OCI-LY7 (cell line): Measurements from ENCODE around the gene RCL1. TPM values are rescaled to one million over a fixed set of nuclear protein-coding genes. Genes with fewer than 3 reads are reported as not detected.

Source experiments
- BruUV-seq: library from RNA; stranded (reverse); fragments of 400-500 nt; replicated peaks from 2 replicates; lab custom pipeline; 2021; lab: Mats Ljungman, UMichigan
- CTCF ChIA-PET: fragments of 300-600 bp; sonication (Branson Sonifier 250); formaldehyde crosslinking; loops from one replicate; lab custom pipeline; 2022; ENCODE audit warnings: antibody characterized with exemption; ENCODE audit not compliant: unreplicated experiment; lab: Charles Lee
- POLR2A ChIA-PET: fragments of 300-600 bp; sonication (Branson Sonifier 250); formaldehyde crosslinking; loops from one replicate; lab custom pipeline; 2022; ENCODE audit warnings: antibody characterized with exemption; lab: Charles Lee
- DNase-seq: peaks from one replicate; pipeline ENCODE4 v3.0.0-alpha.2; 2015; ENCODE audit warnings: low spot score
- H2AFZ ChIP-seq: fragments of 200-600 bp; sonication (generic), shearing (Covaris generic); 2 replicates; pipeline ENCODE4 v1.6.1; 2014; ENCODE audit warnings: mild to moderate bottlenecking, antibody characterized with exemption, low read length, moderate library complexity
- H3K27ac ChIP-seq: fragments of 200-600 bp; sonication (generic); 2 replicates; pipeline ENCODE4 v1.5.1; 2014; ENCODE audit warnings: mixed run types, low read depth, mild to moderate bottlenecking, moderate library complexity, low read length, inconsistent platforms; ENCODE audit not compliant: poor library complexity, severe bottlenecking
- H3K36me3 ChIP-seq: fragments of 200-600 bp; sonication (generic); 2 replicates; pipeline ENCODE4 v1.6.1; 2014; ENCODE audit warnings: mild to moderate bottlenecking, antibody characterized with exemption, low read length, moderate library complexity, mixed read lengths; ENCODE audit not compliant: insufficient read depth
- H3K4me1 ChIP-seq: fragments of 200-600 bp; sonication (generic); 2 replicates; pipeline ENCODE4 v1.5.1; 2014; ENCODE audit warnings: mild to moderate bottlenecking, low read length; ENCODE audit not compliant: insufficient read depth, poor library complexity, severe bottlenecking
- H3K4me2 ChIP-seq: fragments of 200-600 bp; sonication (generic); 2 replicates; pipeline ENCODE4 v1.6.1; 2014; ENCODE audit warnings: mild to moderate bottlenecking, low read length
- H3K4me3 ChIP-seq: fragments of 200-600 bp; sonication (generic); 2 replicates; pipeline ENCODE4 v1.5.1; 2014; ENCODE audit warnings: mild to moderate bottlenecking, low read depth, low read length; ENCODE audit not compliant: poor library complexity, severe bottlenecking
- H3K79me2 ChIP-seq: fragments of 200-600 bp; sonication (generic); 2 replicates; pipeline ENCODE4 v1.6.1; 2016; ENCODE audit warnings: low read depth, mild to moderate bottlenecking, low read length, moderate library complexity, mixed read lengths; ENCODE audit not compliant: insufficient read depth
- H3K9me2 ChIP-seq: fragments of 200-600 bp; sonication (generic); 2 replicates; pipeline ENCODE4 v1.6.1; 2016; ENCODE audit warnings: mild to moderate bottlenecking, low read length, mixed read lengths; ENCODE audit not compliant: insufficient read depth
- H3K9me3 ChIP-seq: fragments of 200-600 bp; sonication (generic); 2 replicates; pipeline ENCODE4 v1.6.1; 2014; ENCODE audit warnings: mild to moderate bottlenecking, mixed run types, low read length, mixed read lengths
- H4K20me1 ChIP-seq: fragments of 200-600 bp; sonication (generic); 2 replicates; pipeline ENCODE4 v1.6.1; 2014; ENCODE audit warnings: mild to moderate bottlenecking, antibody characterized with exemption, low read length, moderate library complexity, mixed read lengths; ENCODE audit not compliant: insufficient read depth
- EZH2phosphoT487 ChIP-seq: fragments of 200-600 bp; sonication (generic); IDR thresholded peaks from 2 replicates; pipeline ENCODE4 v1.6.1; 2018; ENCODE audit warnings: low read depth, borderline replicate concordance, mild to moderate bottlenecking, mixed run types, antibody characterized with exemption, low read length, moderate library complexity, mixed read lengths
- intact Hi-C: fragments of 100-400 bp; cut with micrococcal nuclease; formaldehyde crosslinking; loops from one replicate; pipeline ENCODE4 v1.10.0; 2022; ENCODE audit not compliant: unreplicated experiment
- total RNA-seq, 2 experiments: library from RNA; depleted of rRNA in 1 of 2; stranded (reverse); fragments of >200 nt in 1 of 2; shearing (Covaris generic) in 1 of 2; gene quantifications; 2 replicates each; pipeline ENCODE4 v1.2.3, GENCODE V29; 2014 to 2022
- TF ChIP-seq, protein P1 (sequence below): fragments of 200-600 bp; sonication (generic); conservative IDR thresholded peaks from 2 replicates; pipeline ENCODE4 v1.5.1; 2014; ENCODE audit warnings: mild to moderate bottlenecking, antibody characterized with exemption, low read length, moderate library complexity, mixed read lengths

RCL1 gene
- total RNA-seq, 2 experiments from 2014 or later = 27.5 to 31.3 TPM

- Histone ChIP-seq H4K20me1 (no peaks in the 10 kb centered on the region), H3K9me3 (no peaks in the 10 kb centered on the region), H3K4me3 (no peak overlapping the region), H2AFZ (no peak overlapping the region), H3K9me2 (no peaks in the 10 kb centered on the region), H3K4me2 (no peak overlapping the region), H3K4me1 (no peaks in the 10 kb centered on the region), H3K79me2 (no peaks in the 10 kb centered on the region), H3K36me3 (peaks cover 83% of the 10 kb centered on the region), H3K27ac (no peak overlapping the region)
- no TSS peak for BruUV-seq
- DNase-seq = no peak
- intact Hi-C loops = no loop called here
- TF ChIP-seq, protein P1, sequence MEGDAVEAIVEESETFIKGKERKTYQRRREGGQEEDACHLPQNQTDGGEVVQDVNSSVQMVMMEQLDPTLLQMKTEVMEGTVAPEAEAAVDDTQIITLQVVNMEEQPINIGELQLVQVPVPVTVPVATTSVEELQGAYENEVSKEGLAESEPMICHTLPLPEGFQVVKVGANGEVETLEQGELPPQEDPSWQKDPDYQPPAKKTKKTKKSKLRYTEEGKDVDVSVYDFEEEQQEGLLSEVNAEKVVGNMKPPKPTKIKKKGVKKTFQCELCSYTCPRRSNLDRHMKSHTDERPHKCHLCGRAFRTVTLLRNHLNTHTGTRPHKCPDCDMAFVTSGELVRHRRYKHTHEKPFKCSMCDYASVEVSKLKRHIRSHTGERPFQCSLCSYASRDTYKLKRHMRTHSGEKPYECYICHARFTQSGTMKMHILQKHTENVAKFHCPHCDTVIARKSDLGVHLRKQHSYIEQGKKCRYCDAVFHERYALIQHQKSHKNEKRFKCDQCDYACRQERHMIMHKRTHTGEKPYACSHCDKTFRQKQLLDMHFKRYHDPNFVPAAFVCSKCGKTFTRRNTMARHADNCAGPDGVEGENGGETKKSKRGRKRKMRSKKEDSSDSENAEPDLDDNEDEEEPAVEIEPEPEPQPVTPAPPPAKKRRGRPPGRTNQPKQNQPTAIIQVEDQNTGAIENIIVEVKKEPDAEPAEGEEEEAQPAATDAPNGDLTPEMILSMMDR = no peak
- TF ChIP-seq EZH2phosphoT487 = no peak
- ChIA-PET POLR2A (interaction anchor here (0.9 kb wide), 1 partner anchor 128 kb away, joined by 3 read pairs; no protein-coding TSS in a partner anchor), CTCF (no interaction called here)
Measured at GRCh38 chr9:4854265-4854590, 61.5 kb downstream of the RCL1 start.

GRCh38 chr9:4855841-4856240, 63.1 kb downstream of the RCL1 start:
- H3K9me3 ChIP-seq = no peaks in the 10 kb centered on the region
- DNase-seq = no peak
- H3K4me2 ChIP-seq = no peak overlapping the region
- BruUV-seq = no TSS peak
- no peak for TF ChIP-seq EZH2phosphoT487
- TF ChIP-seq, protein P1 = no peak
- H3K9me2 ChIP-seq = no peaks in the 10 kb centered on the region
- H3K36me3 ChIP-seq = peaks cover 82% of the 10 kb centered on the region
- POLR2A ChIA-PET = no interaction called here
- H4K20me1 ChIP-seq = no peaks in the 10 kb centered on the region
- H3K79me2 ChIP-seq = no peaks in the 10 kb centered on the region
- H3K4me3 ChIP-seq = no peak overlapping the region
- intact Hi-C loops = no loop called here
- H3K27ac ChIP-seq = no peak overlapping the region
- no peaks in the 10 kb centered on the region for H3K4me1 ChIP-seq
- CTCF ChIA-PET = no interaction called here
- no peak overlapping the region for H2AFZ ChIP-seq

DNA sequence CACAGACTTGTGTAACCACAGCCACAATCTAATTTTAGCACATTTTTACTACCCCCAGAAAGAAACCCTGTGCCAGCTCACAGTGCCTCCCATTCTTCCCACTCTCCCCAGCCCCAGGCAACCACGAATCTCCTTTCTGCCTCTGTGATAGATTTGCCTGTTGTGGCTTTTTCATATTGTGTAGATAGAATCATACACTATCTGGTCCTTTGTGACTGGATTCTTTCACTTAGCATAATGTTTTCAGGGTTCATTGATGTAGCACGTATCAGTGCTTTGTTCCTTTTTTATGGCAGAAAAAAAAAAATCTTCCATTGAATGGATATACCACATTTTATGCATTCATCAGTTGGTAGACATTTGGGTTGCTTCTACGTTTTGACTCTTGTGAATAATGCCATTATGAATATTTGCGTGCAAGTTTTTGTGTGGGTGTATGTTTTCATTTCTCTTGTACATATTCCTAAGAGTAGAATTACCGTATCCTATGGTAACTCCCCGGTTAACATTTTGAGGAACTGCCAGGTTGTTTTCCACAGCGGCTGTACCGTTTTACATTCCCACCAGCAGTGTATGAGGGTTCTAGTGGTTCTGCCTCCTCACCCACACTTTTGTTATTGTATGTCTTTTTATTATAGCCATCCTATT, 64.5 kb downstream of the RCL1 start:
- ChIA-PET POLR2A (interaction anchor here (1.2 kb wide), 1 partner anchor 13 kb away, joined by 3 read pairs; no protein-coding TSS in a partner anchor), CTCF (no interaction called here)
- Histone ChIP-seq H3K9me2 (no peaks in the 10 kb centered on the region), H2AFZ (no peak overlapping the region), H3K27ac (no peak overlapping the region), H4K20me1 (no peaks in the 10 kb centered on the region), H3K9me3 (no peaks in the 10 kb centered on the region), H3K4me3 (no peak overlapping the region), H3K4me1 (no peaks in the 10 kb centered on the region), H3K36me3 (peaks cover 85% of the 10 kb centered on the region), H3K79me2 (no peaks in the 10 kb centered on the region), H3K4me2 (no peak overlapping the region)
- intact Hi-C loops = no loop called here
- BruUV-seq = no TSS peak
- no peak for DNase-seq
- TF ChIP-seq EZH2phosphoT487 = no peak
- TF ChIP-seq, protein P1 = no peak
